Stimulated activated CD4-positive, alpha-beta T cell treated with anti-CD3 and anti-CD28 coated beads, Interleukin-12 subunit alpha, Interleukin-12 subunit beta, amount 100 ng/mL, for 4 hours (primary cell): ENCODE data around the gene CYREN.

Source experiments
- DNase-seq: peaks from one replicate; pipeline ENCODE4 v3.0.0-alpha.2; 2020

CYREN gene

DNA sequence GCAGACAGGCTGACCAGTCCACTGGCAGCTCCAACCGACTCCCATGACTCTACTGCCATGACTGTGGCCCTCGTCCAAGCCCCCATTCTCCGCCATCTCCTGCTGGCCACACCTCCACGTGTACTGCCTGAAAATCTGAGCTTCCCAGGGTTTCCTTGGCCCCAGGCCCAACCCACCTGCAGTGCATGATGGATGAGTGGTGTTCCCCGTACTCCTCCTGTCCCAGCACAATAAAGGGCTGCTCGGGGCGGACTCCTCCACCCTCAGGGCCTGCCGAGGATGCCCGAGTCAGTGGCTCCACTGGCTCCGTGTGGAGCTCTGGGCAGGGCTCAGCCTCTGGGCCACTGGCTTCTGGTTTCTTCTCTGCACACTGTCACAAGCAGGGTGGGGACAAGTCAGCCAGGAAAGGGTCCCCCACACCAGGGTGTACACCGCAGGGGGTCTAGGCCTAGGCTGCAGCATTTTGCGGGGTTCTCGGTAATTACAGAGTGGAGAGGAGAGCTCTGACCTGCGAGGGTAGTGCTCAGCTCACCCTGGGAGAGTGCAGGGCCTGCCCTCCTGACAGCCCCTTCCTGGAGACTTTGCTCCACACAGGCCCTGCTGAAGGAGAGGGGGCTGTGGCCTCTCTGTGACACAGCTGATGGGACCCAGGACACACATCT is 25.6 kb upstream of the CYREN start:
- no peak for DNase-seq

DNA sequence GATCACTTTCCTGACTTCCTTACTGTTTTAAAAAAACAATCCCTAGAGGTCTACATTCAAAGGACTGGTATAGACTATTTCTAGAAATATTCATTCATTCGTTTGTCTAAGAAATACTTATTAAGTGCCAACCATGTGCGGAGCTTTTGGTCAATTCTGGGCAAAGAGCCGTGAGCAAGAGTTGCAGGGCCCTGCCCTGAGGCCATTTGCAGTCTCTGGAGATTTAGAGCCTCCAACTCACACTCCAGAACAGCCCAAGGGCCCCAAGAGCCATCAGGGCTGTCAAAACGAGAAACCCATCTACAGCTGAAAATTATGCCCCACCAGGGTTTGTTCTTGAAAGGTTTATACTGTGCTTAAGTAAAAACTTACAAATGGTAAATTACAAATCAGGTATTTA is 24.6 kb upstream of the CYREN start:
- DNase-seq: no peak

- no peak for DNase-seq
Observed at GRCh38 chr7:135194494-135195095, 24.1 kb upstream of the CYREN start.

DNA sequence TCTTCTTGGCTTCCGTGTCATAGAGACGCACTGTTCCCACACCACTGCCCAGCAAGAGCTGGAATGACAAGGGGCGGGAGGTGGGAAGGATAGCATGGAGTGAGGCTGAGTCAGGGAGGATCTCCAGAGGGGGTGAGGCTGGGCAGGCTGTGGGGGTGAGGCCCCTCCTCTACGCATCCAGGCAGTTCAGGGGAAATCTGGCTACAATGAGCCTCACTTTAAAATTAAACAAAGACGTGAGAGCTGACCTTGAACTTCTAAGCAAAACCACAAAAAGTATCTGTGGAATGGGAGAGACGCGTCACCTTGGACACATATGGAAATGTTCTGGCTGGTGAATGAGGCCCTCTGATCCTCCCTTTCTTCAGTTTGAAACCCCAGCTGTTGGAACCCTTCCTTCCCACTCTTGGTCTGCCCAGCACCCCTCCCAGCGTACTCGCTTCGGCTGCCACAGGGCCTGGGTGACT is 23.1 kb upstream of the CYREN start:
- DNase-seq: no peak

DNA sequence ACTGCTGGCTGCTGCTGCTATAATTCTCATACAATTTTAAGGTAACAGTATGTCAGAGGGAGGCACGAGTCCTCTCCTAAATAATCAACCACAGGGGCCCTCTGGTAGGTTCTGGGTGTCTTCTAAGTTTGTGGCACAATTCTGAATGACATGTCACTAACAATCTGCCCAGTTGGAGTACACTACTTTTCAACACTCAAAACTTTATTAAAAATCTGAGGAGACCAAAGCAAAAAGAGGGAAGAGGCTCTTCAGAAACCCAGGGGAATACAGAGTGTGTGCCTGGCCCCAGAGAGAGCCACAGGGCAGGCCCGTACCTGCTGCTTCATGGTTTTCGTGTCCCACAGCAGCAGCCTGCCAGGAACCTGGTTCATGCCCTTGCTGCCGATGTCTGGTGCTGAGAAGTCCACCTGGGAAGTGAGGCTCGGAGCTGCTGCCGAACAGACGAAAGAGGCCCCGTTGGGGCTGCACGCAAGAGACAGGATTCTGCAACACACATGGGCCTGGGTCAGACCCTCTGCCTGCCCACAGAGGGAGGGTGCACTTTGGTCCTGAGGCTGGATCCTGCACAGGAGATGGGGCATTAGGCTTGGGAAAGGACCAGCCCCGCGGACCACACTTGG is 22.5 kb upstream of the CYREN start:
- no peak for DNase-seq

DNA sequence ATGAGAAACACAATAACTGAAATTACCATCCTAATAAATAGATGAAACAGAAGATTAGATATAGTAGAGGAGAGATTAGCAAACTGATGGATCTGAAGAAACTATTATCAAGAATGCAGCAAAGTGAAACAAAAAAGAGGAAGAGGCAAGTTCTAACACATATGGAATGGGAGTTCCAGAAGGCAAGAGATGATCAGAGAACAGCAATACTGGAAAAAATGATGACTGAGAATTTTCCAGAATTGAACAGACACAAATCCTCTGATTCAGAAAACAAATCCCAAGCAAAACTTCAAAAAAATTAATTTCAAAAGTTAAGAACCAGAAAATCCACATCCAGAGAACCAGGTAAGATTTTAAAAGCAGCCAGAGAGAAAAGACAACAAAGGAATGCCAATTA is 20.2 kb upstream of the CYREN start:
- no peak for DNase-seq

GRCh38 chr7:135189961-135190360 is 19.5 kb upstream of the CYREN start:
- no peak for DNase-seq

- DNase-seq: no peak
Observed at GRCh38 chr7:135189221-135189662, 18.7 kb upstream of the CYREN start.

GRCh38 chr7:135188298-135188984 is 17.9 kb upstream of the CYREN start:
- no peak for DNase-seq

DNA sequence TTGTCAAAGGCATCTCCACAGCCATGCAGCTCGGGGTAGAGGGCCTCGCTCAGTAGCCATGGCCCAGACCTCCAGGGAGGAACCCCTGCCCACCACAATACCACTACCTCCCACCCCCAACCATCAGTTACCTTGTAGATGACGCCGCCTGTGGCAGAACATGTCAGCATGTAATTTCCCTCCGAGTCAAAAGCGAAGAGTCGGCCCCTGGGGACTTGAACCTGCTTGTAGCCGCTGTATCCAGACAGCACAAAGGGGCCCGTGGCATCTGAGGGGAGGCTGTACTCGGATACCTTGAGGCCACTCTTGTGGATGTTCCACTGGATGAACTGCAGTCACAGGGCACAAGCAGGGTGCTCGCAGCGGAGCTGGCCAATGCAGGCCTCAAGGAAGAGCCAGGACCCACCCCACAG is 16.3 kb upstream of the CYREN start:
- DNase-seq: no peak

GRCh38 chr7:135186261-135186540 is 15.7 kb upstream of the CYREN start:
- DNase-seq: no peak

DNA sequence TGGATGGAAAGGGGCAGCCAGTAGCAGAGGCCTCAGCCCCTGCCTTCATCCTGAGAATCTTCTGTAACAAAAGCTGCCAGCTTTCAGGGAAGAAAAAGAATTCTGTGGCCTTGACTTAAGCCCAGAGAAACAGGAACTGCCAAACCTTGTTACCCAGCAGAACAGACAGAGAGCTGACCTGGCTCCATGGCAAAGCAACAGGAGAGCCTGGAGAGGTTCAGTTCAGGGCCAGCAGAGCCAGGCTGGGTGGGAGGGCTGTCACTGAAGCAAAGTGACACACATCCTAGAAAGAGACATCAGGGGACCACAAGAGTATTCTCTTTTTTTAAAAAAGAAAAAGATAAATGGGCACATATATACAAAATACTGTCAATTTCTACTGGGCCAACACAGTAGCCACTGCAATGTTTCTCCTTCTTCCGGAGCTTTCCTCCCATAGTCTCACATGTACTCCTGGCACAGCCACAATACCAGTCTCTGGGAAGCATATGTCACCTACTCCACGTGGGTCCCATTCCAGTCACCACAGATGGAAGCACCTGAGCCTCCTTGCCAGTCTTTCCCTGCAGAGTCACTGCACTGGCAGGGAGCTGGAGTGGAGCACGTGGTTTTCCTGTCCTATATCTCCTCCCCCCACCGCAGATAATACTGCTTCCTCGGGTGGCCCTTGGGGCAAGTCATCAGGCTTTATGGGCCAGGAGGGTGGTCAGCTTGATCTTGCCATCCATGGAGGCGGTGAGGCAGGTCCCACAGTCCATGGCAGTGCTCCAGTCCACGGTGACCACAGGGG is 15.2 kb upstream of the CYREN start:
- no peak for DNase-seq

GRCh38 chr7:135184254-135184841 is 13.8 kb upstream of the CYREN start:
- DNase-seq: no peak

GRCh38 chr7:135183478-135183877 is 13.0 kb upstream of the CYREN start:
- DNase-seq: no peak

- no peak for DNase-seq
Observed at GRCh38 chr7:135181929-135182678, 11.6 kb upstream of the CYREN start.

DNA sequence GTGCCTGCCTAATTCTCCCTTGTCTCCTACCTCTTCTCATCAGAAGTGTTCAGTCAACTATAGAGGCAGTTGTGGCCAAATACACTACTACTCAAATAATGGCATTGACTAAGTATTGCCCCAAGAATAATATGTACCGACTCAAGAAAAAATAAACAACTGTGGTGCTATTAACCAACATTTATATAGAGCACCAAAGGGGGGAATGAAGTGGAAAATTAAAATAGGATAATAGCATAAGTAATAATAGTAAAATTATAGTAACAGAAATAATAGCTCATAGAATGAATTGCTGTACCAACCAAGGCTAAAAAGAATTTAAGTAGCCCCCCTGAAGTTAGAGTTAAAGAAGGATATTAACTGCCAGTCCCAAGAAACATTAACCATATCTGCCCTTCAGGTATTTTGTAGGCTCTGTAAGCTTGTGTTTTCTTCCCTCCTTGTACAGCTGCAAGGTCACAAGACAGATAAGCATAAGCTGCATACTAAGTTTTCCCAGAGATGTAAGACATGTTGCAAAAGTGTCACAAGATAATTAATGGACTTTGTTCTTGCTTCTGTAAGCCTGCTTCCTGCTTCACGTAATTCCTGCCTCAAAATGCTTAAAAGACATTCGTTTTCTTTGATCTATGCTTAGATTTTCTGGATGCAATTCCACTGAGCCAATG is 10.9 kb upstream of the CYREN start:
- no peak for DNase-seq

GRCh38 chr7:135180122-135180521 is 9.6 kb upstream of the CYREN start:
- no peak for DNase-seq

- DNase-seq: no peak
Observed at GRCh38 chr7:135179321-135179925, 8.9 kb upstream of the CYREN start.

GRCh38 chr7:135178364-135178763 is 7.9 kb upstream of the CYREN start:
- no peak for DNase-seq

DNA sequence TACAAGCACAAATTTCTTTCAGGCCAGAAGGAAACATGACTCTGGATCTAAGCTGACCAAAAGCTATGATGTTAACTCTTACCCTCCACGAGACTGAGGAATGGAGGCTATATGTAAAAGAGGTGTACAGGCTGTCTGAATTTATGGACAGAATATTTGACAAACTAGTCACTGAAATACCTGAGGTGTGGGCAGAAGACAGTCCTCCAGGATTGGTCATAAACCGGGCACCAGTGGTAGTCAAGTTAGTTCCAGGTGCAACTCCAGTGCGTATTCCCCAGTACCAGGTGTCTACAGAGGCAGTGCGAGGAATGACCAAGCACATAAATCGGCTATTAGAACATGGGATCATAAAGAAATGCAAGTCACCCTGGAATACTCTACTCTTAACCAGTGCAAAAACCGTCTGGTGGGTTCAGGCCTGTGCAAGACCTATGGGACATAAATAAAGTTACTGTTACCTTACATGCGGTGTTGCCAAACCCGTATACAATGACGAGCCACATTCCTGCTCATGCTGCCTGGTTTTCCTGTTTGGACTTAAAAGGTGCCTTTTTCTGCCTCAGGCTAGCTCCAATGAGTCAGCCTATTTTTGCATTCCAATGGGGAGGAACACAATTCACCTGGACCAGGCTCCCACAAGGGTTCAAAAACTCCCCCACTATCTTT is 6.7 kb upstream of the CYREN start:
- DNase-seq: no peak
